Thymus (tissue), 14 donors: ENCODE results near the gene TAS1R1. TPM values are rescaled to one million over a fixed set of nuclear protein-coding genes. Genes with fewer than 3 reads are reported as not detected.

Experiments
- DNase-seq, 9 donors: peaks; one replicate each; pipeline ENCODE4 v3.0.0-alpha.2; 2013; ENCODE audit warnings: low spot score in 9 of 9, low read depth in 6 of 9, missing footprints in 1 of 9
- H3K27ac ChIP-seq, 2 donors: one replicate each; pipeline ENCODE4 v1.5.1; 2013; ENCODE audit warnings: control low read depth in 1 of 2, low read depth in 1 of 2, low read length in 1 of 2, mild to moderate bottlenecking in 1 of 2, moderate library complexity in 1 of 2
- H3K27me3 ChIP-seq, 2 donors: one replicate each; pipeline ENCODE4 v1.5.1; 2013; ENCODE audit warnings: low read length in 1 of 2; ENCODE audit not compliant: control insufficient read depth in 2 of 2, insufficient read depth in 1 of 2
- H3K36me3 ChIP-seq, 2 donors: one replicate each; pipeline ENCODE4 v1.5.1; 2013; ENCODE audit warnings: low read length in 1 of 2, mild to moderate bottlenecking in 1 of 2, moderate library complexity in 1 of 2; ENCODE audit not compliant: control insufficient read depth in 2 of 2, insufficient read depth in 2 of 2
- H3K4me1 ChIP-seq, 2 donors: one replicate each; pipeline ENCODE4 v1.5.1; 2013; ENCODE audit warnings: low read length in 2 of 2; ENCODE audit not compliant: control insufficient read depth in 2 of 2, insufficient read depth in 2 of 2
- H3K4me3 ChIP-seq, 2 donors: one replicate each; pipeline ENCODE4 v1.5.1; 2013; ENCODE audit warnings: low read length in 2 of 2, control low read depth in 1 of 2, mild to moderate bottlenecking in 1 of 2
- H3K9me3 ChIP-seq, 2 donors: one replicate each; pipeline ENCODE4 v1.5.1; 2013; ENCODE audit warnings: low read length in 1 of 2, mild to moderate bottlenecking in 1 of 2; ENCODE audit not compliant: control insufficient read depth in 2 of 2, insufficient read depth in 1 of 2
- WGBS: extraction: QIAGEN DNeasy Blood & Tissue Kit; methylation state at CpG from one replicate; pipeline ENCODE4 v1.1.7; 2013; 5-methylcytosine and 5-hydroxymethylcytosine counted together
- long read RNA-seq, 10 donors: transcript quantifications; one replicate each; lab custom pipeline, GENCODE V29; 2026
- polyA plus RNA-seq: library from polyadenylated mRNA; stranded (reverse); fragments of 200-250 nt; gene quantifications from one replicate; pipeline ENCODE4 v1.2.3, GENCODE V29; 2013
- total RNA-seq: library from RNA; stranded (reverse); fragments of 120-200 nt; gene quantifications from one replicate; pipeline ENCODE4 v1.2.4, GENCODE V29; 2013
- donor health status: healthy.

TAS1R1 gene
- total RNA-seq: not detected
- polyA plus RNA-seq: not detected
- long read RNA-seq, donor 1: 0 reads
- long read RNA-seq, donor 2: 0 reads
- long read RNA-seq, donor 3: 0 reads
- long read RNA-seq, donor 4: 0 reads
- long read RNA-seq, donor 5: 0 reads
- long read RNA-seq, donor 6, partial matches to known transcripts: 0 of 10 reads
- long read RNA-seq, donor 6, other reads (novel, unspliced or antisense): 10 of 10 reads
- long read RNA-seq, donor 7: 0 reads
- long read RNA-seq, donor 8: 0 reads
- long read RNA-seq, donor 9: 0 reads
- long read RNA-seq, donor 10: 0 reads

DNA sequence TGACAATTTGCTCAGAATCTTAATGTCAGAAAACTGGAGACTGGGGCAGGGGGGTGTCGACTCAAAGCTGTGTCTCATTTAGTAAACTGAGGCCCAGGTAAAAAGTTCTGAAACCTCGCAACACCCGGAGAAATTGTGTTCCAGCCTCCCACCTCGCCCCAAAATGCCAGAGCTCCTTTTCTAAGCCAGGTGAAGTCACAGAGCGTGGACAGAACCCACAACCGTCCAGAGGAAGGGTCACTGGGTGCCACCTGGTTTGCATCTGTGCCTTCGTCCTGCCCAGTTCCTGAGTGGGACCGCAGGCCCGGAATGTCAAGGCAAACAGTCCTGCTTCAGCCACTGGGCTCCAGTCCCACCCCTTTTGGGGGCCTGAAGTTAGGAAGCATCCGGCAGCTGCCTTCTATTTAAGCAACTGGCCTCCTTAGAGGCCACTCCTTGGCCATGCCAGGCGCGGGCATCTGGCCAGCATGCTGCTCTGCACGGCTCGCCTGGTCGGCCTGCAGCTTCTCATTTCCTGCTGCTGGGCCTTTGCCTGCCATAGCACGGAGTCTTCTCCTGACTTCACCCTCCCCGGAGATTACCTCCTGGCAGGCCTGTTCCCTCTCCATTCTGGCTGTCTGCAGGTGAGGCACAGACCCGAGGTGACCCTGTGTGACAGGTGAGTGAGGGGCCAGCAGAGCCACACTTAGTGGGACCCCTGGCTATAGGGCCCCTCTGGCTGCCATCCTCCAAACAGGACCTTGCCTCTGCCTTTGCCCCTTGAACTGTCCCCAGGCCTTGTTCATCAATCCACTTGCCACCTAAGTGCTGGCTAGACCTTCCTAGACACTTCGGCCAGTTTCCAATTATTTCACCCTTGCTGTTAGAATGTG, at the start of gene TAS1R1:
TSS of gene TAS1R1 (plus strand) at position 401 of the 872 bp plus-strand sequence. CDS start at position 468, 67 bp downstream.
- peaks cover 10 to 11% of the 10 kb centered on the region in 2 donors for H3K4me1 ChIP-seq
- no peaks in the 10 kb centered on the region for H3K9me3 ChIP-seq
- no peak for DNase-seq
- H3K27ac ChIP-seq: peak within 1 kb of the TSS in 1 of 2 donors; percentile 73
- 95% methylated on average over 19 of the region's 19 CpGs for WGBS
- no peaks in the 10 kb centered on the region for H3K27me3 ChIP-seq
- peaks cover 9 to 12% of the 10 kb centered on the region in 2 donors for H3K36me3 ChIP-seq
- peak within 1 kb of the TSS; percentile 76 to 90 for H3K4me3 ChIP-seq

DNA sequence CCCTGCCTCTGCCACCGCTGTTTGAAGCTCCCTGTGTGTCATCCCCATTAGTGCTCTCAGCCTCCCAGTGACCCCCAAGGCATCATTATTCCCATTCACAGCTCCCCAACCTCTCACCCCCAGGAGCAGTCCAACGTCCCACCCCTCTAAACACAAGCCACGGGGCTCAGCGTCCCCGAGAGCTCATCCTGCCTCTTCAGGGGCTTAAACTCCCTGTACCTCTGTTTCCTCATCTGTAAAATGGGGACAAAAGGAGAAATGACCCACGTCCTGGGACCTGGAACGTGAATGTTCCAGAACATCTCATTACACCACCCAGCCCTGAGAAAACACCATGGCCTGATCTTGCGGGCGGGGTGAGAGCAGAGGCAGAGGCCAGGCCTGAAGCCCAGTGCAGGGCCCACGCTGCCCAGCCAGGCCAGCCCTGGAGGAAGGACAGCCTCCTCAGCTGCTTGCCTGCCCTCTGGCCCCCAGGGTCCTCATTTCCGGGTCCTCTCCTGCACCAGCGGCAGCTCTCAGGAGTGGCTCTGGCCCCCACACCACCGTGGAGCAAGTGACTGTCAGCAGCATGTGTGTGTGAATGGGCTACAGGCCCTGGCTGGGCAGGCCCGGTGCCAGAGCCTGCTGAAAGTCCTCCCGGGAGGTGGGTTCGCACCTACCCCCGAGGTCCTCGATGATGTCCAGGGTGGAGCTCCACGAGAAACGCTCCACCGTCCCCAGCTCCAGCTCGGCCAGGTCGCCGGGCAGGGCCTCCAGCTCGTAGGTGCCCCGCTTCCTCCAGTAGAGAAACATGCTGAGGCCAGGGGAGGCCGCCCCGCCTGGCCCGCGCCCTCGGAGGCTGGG, 49.5 kb upstream of the TAS1R1 start:
- no peak for DNase-seq

DNA sequence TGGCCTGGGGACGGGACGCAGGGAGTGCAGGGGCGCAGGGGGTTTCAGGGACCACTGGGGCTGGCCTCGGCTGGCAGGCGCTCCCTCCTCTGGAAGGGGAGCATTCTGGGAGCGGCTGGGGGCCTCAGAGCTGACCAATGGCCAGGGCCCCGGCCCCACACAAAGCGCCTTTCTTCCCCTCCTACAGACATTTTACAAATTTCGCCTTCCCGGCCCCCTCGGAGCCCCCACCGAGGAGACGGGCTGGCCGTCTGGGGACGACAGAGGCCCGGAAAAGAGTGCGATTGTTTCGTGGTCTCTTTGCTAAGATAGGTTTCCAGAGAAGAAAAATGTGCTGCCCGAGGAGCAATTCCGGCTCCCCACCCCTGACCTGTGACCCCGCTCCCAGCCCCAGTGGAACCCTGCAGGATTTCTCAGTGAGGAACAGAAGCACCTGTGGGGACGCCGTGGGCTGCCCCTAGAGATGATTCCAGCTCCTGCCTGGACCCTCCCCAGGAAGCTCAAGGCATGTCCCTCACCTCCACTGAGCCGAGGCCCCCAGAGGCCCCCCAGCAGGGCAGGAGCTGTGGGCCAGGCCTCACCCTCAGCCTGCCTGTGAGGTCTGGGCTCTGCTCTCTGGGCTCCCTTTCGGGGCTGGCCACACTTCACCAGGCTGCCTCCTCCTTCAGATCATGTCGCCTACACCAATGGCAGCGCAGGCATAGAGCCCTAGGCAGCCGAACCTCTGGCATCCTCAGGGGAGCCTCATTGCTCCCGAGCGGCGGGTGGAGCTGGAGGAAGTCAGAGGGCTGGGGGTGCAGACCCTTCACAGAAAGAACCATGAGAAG, 48.7 kb upstream of the TAS1R1 start:
- peaks cover 0 to 17% of the 10 kb centered on the region in 2 donors for H3K27me3 ChIP-seq
- no peaks in the 10 kb centered on the region for H3K36me3 ChIP-seq
- DNase-seq: no peak
- no peaks in the 10 kb centered on the region for H3K9me3 ChIP-seq
- no peak overlapping the region for H3K4me3 ChIP-seq
- 95% methylated on average over 31 of the region's 31 CpGs for WGBS
- no peak overlapping the region for H3K27ac ChIP-seq
- H3K4me1 ChIP-seq: no peaks in the 10 kb centered on the region

More for the DNA sequence above, 49.5 kb upstream of the TAS1R1 start:
- Histone ChIP-seq H3K36me3 (no peaks in the 10 kb centered on the region), H3K9me3 (no peaks in the 10 kb centered on the region), H3K4me3 (no peak overlapping the region), H3K27ac (no peak overlapping the region), H3K4me1 (no peaks in the 10 kb centered on the region), H3K27me3 (peaks cover 0 to 24% of the 10 kb centered on the region in 2 donors)
- 96% methylated on average over 31 of the region's 31 CpGs for WGBS

DNA sequence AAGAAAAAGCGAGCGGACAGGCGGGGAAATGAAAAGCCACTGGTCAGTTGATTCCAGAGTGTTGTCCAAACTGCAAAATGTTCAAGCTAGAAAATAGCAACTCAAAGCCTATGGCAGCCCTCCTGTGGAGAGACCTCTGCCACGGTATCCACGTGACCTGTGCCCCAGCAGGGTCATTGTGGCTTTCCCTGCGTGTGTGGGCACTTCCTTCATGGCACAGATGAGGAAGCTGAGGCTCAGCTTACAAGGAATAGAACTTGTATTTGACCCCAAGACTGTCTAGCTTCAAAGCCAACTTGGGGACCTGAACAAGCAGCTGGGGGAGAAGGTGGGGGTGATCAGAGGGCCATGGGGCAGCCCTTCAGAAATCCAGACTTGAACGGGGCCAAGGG, 48.1 kb upstream of the TAS1R1 start:
- whole genome bisulfite sequencing: 57% methylated on average over 7 of the region's 7 CpGs
- Histone ChIP-seq H3K4me3 (no peak overlapping the region), H3K27ac (no peak overlapping the region), H3K4me1 (no peaks in the 10 kb centered on the region), H3K9me3 (no peaks in the 10 kb centered on the region), H3K27me3 (peaks cover 0 to 15% of the 10 kb centered on the region in 2 donors), H3K36me3 (no peaks in the 10 kb centered on the region)
- DNase-seq: no peak

DNA sequence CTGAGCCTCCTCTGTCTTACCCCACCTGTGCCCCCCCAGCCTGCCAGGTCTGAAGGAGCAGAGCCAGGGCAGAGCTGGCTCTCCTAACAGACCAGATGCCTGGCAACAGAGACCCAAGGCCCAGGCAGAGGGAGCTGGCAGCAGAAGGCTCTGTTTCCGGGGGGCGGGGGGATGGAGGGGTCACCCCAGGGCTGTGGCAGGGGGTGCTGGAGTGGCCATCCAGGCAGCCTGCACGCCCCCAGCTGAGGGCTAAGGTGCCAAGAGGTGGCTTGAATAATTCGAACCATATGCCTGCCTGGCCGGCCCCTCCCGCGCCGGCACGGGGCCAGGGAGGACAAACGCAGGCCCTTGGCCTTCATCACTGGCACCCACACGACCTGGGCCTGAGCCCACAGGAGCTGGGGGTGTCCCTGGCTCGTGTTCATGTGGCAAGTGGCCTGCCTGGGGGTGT, 47.6 kb upstream of the TAS1R1 start:
- WGBS: 91% methylated on average over 12 of the region's 12 CpGs
- H3K27me3 ChIP-seq: peaks cover 0 to 12% of the 10 kb centered on the region in 2 donors
- no peak overlapping the region for H3K27ac ChIP-seq
- H3K4me3 ChIP-seq: no peak overlapping the region
- no peaks in the 10 kb centered on the region for H3K4me1 ChIP-seq
- no peaks in the 10 kb centered on the region for H3K9me3 ChIP-seq
- DNase-seq: no peak
- H3K36me3 ChIP-seq: no peaks in the 10 kb centered on the region

DNA sequence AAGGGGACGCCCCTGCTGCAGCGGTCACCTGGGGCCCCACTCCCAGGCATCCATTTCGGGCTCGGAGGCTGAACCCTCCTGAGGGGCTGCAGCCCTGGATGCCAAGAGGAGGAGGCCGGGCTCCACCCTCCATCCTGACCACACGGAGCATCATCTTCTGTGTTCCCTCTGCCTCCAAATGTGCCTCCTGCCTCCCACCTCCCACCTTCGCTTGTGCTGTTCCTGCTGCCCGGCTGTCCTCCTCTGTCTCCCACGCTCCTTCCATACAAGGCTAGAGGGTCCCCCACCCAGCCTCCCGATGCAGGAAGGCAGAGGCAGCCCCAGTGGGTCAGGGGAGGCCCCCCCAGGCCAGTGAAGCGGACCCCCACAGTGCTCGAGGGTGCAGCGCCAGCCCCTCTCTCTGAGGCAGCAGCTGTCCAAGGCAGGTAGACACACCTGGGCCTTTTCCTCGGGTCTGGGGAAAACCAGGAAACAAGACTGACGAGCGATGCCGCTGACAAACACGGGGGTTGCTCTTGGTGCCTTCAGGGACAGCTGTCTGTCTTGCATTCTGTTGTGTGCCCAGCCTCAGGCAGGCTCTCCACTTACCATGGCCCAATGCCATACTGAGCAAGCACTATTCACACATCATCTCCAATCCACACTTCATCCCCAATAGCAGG, 46.8 kb upstream of the TAS1R1 start:
- no peak overlapping the region for H3K4me3 ChIP-seq
- H3K27me3 ChIP-seq: peaks cover 0 to 12% of the 10 kb centered on the region in 2 donors
- no peak for DNase-seq
- no peaks in the 10 kb centered on the region for H3K9me3 ChIP-seq
- H3K4me1 ChIP-seq: no peaks in the 10 kb centered on the region
- H3K36me3 ChIP-seq: no peaks in the 10 kb centered on the region
- H3K27ac ChIP-seq: no peak overlapping the region
- WGBS: 91% methylated on average over 18 of the region's 18 CpGs

DNA sequence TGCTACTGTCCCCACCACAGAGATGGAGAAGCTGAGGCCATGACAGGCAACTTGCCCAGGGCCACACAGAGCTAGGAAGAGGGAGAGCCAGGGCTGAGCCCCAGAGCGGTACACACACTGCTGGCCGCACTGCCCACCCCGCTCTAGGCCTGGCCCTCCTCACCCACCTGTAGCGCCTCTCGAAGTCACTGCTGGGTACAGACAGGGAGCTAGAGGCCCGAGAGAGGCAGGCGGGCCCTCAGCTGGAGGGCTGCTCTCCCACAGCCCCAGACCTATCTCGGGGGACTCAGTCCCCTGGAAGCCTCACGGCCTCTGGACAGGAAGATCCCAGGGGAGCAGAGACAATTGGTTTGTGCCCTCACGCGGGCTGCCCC, 46.3 kb upstream of the TAS1R1 start:
- DNase-seq: no peak
- WGBS: 96% methylated on average over 11 of the region's 11 CpGs

More for the DNA sequence above, 46.3 kb upstream of the TAS1R1 start:
- H3K4me3 ChIP-seq: no peak overlapping the region
- H3K36me3 ChIP-seq: no peaks in the 10 kb centered on the region
- peaks cover 0 to 12% of the 10 kb centered on the region in 2 donors for H3K27me3 ChIP-seq
- no peaks in the 10 kb centered on the region for H3K9me3 ChIP-seq
- no peak overlapping the region for H3K27ac ChIP-seq
- H3K4me1 ChIP-seq: no peaks in the 10 kb centered on the region
